COR-L47 (cell line): ENCODE measurements around the gene RAD23B.
"Not testable (repeated sequence)": the region's sequence is repeated elsewhere in the genome, so short reads cannot be mapped to it uniquely, and the experiment has no call there.

Experiments
- DNase-seq: peaks from one replicate; lab custom pipeline; 2025; lab: John Stamatoyannopoulos, UW

Gene RAD23B

GRCh38 chr9:107294756-107295155 lies 11.7 kb downstream of the RAD23B start:
- no peak for DNase-seq

GRCh38 chr9:107295995-107296394 lies 12.9 kb downstream of the RAD23B start:
- no peak for DNase-seq

GRCh38 chr9:107296592-107296991 lies 13.5 kb downstream of the RAD23B start:
- not testable (repeated sequence) for DNase-seq

GRCh38 chr9:107299437-107299836 lies 16.4 kb downstream of the RAD23B start:
- DNase-seq: no peak

DNA sequence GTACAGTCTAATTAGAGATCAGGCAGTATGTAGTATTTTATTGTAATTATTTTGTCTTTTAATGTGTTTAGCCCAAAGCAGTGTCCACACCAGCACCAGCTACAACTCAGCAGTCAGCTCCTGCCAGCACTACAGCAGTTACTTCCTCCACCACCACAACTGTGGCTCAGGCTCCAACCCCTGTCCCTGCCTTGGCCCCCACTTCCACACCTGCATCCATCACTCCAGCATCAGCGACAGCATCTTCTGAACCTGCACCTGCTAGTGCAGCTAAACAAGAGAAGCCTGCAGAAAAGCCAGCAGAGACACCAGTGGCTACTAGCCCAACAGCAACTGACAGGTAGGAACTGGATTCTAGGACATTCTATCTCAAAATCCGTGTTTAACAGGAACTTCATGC lies 23.2 kb downstream of the RAD23B start:
- DNase-seq: no peak

- no peak for DNase-seq
These were observed 24.3 kb downstream of the RAD23B start for GRCh38 chr9:107307331-107307730.

- DNase-seq: no peak
These were observed 25.4 kb downstream of the RAD23B start for GRCh38 chr9:107308461-107308860.

- no peak for DNase-seq
These were observed 26.2 kb downstream of the RAD23B start for GRCh38 chr9:107309271-107309670.

- DNase-seq: no peak
These were observed 29.4 kb downstream of the RAD23B start for GRCh38 chr9:107312376-107313050.

DNA sequence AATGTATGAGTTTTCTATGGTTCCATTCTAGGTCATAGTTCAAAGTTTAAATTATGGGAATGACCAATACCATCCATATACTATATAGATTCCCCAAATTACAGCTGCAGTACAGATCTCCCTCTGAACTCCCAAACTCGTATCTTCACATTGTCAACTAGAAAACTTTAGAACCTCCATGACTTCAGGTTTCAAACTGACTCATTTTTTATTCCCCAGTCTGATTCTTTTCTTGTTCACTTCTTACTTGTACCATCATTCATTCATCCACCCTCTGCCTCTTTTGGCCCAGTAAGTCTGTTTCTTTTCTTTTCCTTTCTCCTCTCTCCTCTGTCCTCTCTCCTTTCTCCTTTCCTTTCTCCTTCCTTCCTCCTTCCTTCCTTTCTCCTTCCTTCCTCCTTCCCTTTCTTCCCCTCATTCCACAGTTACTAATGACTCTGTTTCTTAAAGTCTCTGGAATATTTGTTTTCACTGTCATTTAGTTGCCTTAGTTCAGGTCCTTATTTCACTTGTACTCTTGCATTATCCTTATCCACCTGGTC lies 30.5 kb downstream of the RAD23B start:
- no peak for DNase-seq

GRCh38 chr9:107314763-107315162 lies 31.7 kb downstream of the RAD23B start:
- no peak for DNase-seq

DNA sequence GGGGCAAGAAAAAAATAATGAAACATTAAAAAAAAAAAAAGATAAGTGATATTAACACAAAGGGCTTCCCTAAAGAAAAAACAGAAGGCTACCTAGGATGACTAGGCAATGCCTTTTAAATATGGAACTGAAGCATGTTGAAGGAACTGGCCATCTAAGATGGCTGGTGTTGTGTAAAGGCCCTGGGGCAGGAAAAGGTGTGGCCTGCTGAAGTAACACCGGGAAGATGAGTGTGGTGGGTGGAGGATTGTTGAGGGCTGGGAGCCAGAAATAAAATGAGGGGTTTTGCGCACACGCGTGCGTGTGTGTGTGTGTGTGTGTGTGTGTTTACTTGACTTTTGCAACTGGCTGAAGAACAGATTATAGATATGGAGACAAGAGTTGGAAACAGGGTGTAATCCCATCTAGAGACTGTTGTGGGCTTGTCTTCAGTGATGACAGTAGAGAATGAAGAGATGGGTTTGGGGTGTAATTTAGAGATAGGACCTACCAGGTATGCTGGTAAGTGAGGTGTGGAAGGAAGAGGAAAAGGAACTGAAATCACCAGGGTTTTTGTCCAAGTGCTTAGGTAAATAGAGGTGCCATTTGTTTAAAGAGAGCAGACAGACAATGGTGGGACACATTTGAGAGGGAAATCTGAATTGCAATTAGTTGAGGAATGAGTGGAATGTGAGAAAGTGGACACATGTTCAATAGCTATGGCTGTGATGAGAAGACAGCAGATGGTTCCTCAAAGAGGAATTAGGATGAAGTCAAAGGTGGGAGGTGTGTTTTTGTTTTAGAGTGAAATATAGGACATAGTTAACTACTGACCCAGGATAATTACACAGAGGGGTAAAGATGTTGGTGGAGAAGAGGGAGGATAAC lies 33.9 kb downstream of the RAD23B start:
- DNase-seq: no peak

DNA sequence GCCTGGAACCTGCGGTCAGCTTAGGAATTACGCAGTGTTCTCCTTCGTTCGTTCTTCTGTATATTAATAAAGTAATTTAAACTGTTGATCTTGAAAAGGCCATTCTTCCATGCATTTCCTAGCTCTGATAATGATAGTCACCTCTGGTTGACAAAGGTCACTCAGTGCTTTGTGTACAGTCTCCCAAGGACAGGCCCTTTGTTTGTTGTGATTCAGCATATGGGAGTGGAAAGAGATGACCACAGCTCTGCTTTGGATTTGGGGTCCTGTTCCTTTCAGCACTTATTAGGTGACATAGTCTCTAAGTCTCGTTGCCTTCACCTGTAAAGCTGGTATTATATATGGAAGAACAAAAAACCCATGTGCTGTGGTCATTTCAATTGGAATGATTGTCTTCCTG lies 39.6 kb downstream of the RAD23B start:
- no peak for DNase-seq

GRCh38 chr9:107323836-107324585 lies 40.9 kb downstream of the RAD23B start:
- DNase-seq: no peak

DNA sequence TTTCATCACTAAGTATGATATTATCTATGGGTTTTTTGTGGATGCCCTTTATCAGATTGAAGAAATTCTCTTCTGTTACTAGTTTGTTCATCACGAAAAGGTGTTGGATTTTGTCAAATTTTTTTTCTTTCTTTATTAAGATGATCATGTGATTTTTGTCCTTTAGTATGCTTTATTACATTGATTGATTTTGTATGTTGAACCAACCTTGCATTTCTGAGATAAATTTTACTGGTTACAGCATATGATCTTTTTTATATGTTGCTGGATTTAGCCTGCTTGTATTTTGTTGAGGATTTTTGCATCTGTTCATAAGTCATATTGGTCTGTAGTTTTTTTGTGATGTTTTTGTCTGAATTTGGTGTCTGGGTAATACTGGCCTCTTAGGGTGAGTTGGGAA lies 42.8 kb downstream of the RAD23B start:
- DNase-seq: no peak

DNA sequence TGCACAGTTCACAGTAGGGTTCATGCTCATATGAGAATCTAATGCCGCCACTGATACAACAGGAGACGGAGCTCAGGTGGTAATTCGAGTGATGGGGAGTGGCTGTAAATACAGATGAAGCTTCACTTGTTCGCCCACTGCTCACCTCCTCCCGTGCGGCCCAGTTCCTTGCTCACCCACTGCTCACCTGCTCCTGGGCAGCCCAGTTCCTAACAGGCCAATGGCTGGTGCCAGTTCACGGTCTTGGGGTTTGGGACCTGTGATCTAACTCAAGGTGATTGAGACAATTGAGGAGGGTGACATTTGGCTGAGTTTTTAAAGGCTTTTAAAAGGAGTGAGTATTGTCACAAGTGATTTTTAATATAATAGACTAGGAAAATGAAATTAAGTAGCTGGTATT lies 45.4 kb downstream of the RAD23B start:
- DNase-seq: no peak

DNA sequence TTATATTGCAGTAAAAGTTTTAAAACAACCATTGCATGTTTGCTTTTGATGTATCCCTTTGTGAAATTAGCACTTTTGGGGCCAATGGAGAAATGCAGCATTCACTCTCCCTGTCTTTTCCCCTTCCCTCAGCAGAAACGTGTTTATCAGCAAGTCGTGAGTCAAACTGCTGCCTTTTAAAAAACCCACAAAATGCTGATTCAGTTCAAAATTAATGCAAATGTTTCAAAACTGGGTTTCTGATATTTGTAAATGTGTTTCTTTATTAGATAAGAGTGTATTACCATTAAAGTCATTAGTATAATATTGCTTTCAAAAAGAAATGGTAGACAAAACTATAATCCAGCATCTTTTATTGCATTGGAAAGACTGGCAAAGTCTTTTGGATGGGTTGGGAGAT lies 47.3 kb downstream of the RAD23B start:
- no peak for DNase-seq

DNA sequence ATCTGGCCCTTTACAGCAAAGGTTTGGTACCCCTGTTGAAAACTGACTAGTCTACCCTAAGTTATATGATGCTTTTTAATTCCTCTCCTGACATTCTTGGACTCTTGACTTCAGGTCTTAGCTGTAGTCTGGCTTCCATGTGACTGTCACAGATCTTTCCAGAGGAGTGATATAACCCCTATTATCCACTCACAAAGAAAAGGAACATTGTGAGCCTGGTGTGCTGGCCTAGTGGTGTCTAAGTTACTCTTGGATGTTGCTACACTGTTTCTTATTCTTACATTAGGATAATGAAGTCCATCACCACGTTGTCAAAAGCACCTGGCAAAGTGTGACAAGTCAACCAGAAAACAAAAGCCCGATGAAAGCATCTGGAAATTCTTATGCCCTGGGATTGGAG lies 49.8 kb downstream of the RAD23B start:
- no peak for DNase-seq

- DNase-seq: no peak
These were observed 50.3 kb downstream of the RAD23B start for GRCh38 chr9:107333363-107333762.

DNA sequence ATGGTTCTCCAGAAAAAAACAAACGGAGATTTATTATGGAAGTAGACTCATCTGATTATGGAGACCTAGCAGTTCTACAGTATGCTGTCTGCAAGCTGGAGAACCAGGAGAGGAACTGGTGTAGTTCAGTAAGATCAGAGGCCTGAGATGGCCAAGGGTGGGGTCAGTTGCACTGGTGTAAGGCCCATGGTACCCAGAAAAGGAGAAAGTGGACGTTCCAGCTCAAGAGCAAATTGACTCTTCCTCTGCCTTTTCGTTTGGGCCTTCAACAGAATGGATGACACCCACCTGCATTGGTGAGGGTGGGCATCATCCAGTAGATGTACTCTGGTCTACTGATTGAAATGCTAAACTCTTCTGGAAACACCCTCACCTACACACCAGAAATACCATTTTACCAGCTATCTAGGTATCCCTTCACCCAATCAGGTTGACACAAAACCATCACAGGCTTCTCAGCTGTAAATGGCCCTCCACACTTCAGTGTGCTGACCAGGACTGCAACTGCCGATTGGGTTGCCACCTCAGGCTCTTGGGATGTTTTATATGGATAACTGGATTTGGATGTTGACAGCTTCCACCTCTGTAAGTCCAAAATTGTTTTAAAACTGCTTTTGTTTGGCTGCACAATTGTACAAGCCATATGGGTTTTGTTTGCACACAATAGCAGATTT lies 51.2 kb downstream of the RAD23B start:
- DNase-seq: no peak

DNA sequence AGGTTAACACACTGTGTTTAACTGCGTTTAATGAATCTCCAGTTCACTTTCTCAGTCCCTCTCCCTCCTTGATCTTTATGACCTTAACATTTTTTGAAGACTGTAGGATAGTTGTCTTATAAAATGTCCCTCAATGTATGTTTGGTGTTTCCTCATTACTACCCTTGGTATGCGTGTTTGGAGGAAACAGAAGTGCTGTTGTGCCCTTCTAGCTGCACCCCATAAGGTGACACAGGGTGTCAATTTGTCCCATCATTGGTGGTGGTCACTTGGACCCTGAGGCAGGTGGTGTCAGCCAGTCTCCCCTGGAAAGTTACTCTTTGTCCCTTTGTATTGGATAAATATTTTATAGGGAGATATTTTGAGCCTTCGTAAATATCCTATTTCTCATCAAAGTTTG lies 52.3 kb downstream of the RAD23B start:
- DNase-seq: no peak
